Endothelial cell of umbilical vein (primary cell): ENCODE measurements around the gene SGCD. TPM values are rescaled to one million over a fixed set of nuclear protein-coding genes. Genes with fewer than 3 reads are reported as not detected.

Source experiments
- BruUV-seq: library from RNA; stranded (reverse); fragments of 400-500 nt; replicated peaks from 2 replicates; lab custom pipeline; 2021; lab: Mats Ljungman, UMichigan
- CTCF ChIA-PET: fragments of 300-600, 350-600 bp; sonication (Branson Sonifier 250); formaldehyde crosslinking; loops from one replicate; lab custom pipeline; 2021; ENCODE audit warnings: antibody characterized with exemption, inconsistent platforms; lab: Charles Lee
- POLR2A ChIA-PET: fragments of 300-600, 350-600 bp; sonication (Branson Sonifier 250); formaldehyde crosslinking; loops from one replicate; lab custom pipeline; 2021; ENCODE audit warnings: antibody characterized with exemption, inconsistent platforms; lab: Charles Lee
- DNase-seq: peaks from one replicate; pipeline ENCODE4 v3.0.0-alpha.2; 2011; ENCODE audit warnings: low read depth, low spot score
- FAIRE-seq: peaks from 2 replicates; lab custom pipeline; 2011; peaks lifted over from hg19 to GRCh38; lab: Jason Lieb, UNC
- H2AFZ ChIP-seq: 2 replicates; pipeline ENCODE4 v1.6.0; 2012; ENCODE audit warnings: low read depth, low read length, control low read depth, inconsistent platforms
- H3K27ac ChIP-seq: 2 replicates; pipeline ENCODE4 v1.5.1; 2011; ENCODE audit warnings: low read depth, mild to moderate bottlenecking, control low read depth, low read length, moderate library complexity; ENCODE audit not compliant: insufficient read depth
- H3K27me3 ChIP-seq, 2 experiments: 2 replicates each; pipeline versions ENCODE4 v1.6.0 to v1.6.1; 2011; ENCODE audit warnings: low read length in 2 of 2, mixed read lengths in 1 of 2; ENCODE audit not compliant: control insufficient read depth in 2 of 2, insufficient read depth in 2 of 2
- H3K36me3 ChIP-seq, 2 experiments: 2 replicates in 1 of 2; 3 replicates in 1 of 2; pipeline ENCODE4 v1.5.1; 2011; ENCODE audit warnings: low read length in 2 of 2, mild to moderate bottlenecking in 1 of 2, moderate library complexity in 1 of 2; ENCODE audit not compliant: control insufficient read depth in 2 of 2, insufficient read depth in 2 of 2; ENCODE audit errors: extremely low read depth in 1 of 2
- H3K4me1 ChIP-seq: 3 replicates; pipeline ENCODE4 v1.5.1; 2011; ENCODE audit warnings: mild to moderate bottlenecking, low read length; ENCODE audit not compliant: control insufficient read depth, insufficient read depth; ENCODE audit errors: extremely low read depth
- H3K4me2 ChIP-seq: 2 replicates; pipeline ENCODE4 v1.6.1; 2011; ENCODE audit warnings: low read length, control low read depth, mixed read lengths; ENCODE audit not compliant: insufficient read depth
- H3K4me3 ChIP-seq, 3 experiments: fragments of 200-600 bp in 1 of 3; sonication (generic), shearing (Covaris generic) in 1 of 3; replicated peaks in 1 of 3; 2 replicates each; pipeline ENCODE4 v1.5.1; 2011 to 2016; ENCODE audit warnings: control low read depth in 3 of 3, low read length in 3 of 3, mild to moderate bottlenecking in 2 of 3, inconsistent platforms in 1 of 3, low read depth in 1 of 3, moderate library complexity in 1 of 3; ENCODE audit not compliant: insufficient read depth in 1 of 3
- H3K79me2 ChIP-seq: 2 replicates; pipeline ENCODE4 v1.6.0; 2012; ENCODE audit warnings: low read length, inconsistent platforms; ENCODE audit not compliant: control insufficient read depth, insufficient read depth
- H3K9ac ChIP-seq: replicated peaks from 2 replicates; pipeline ENCODE3; 2011; ENCODE audit warnings: low read length, control low read depth; ENCODE audit not compliant: insufficient read depth; ENCODE audit errors: extremely low read depth
- H3K9me1 ChIP-seq: replicated peaks from 3 replicates; pipeline ENCODE4 v1.6.0; 2011; ENCODE audit warnings: mild to moderate bottlenecking, low read length; ENCODE audit not compliant: control insufficient read depth, insufficient read depth; ENCODE audit errors: extremely low read depth
- H3K9me3 ChIP-seq: replicated peaks from 2 replicates; pipeline ENCODE4 v1.5.1; 2012; ENCODE audit warnings: low read length, inconsistent platforms; ENCODE audit not compliant: control insufficient read depth, insufficient read depth
- H4K20me1 ChIP-seq: replicated peaks from 2 replicates; pipeline ENCODE3; 2011; ENCODE audit warnings: mild to moderate bottlenecking, low read length; ENCODE audit not compliant: control insufficient read depth, insufficient read depth; ENCODE audit errors: extremely low read depth
- EZH2 ChIP-seq: IDR thresholded peaks from 2 replicates; pipeline ENCODE4 v1.6.1; 2012; ENCODE audit warnings: borderline replicate concordance, low read depth, mild to moderate bottlenecking, moderate library complexity, low read length, inconsistent platforms; ENCODE audit not compliant: severe bottlenecking
- FOS ChIP-seq: IDR thresholded peaks from 2 replicates; pipeline ENCODE4 v1.6.1; 2011; ENCODE audit warnings: mild to moderate bottlenecking, low read length, moderate library complexity, borderline replicate concordance; ENCODE audit not compliant: insufficient read depth
- GATA2 ChIP-seq: IDR thresholded peaks from 2 replicates; pipeline ENCODE4 v1.7.0; 2011; ENCODE audit warnings: low read depth, mild to moderate bottlenecking, moderate library complexity, mixed read lengths, low read length; ENCODE audit not compliant: insufficient read length, insufficient read depth
- JUN ChIP-seq: IDR thresholded peaks from 2 replicates; pipeline ENCODE4 v1.6.1; 2011; ENCODE audit warnings: borderline replicate concordance, low read depth; ENCODE audit not compliant: insufficient read length, insufficient read depth
- MYC ChIP-seq: IDR thresholded peaks from one replicate; pipeline ENCODE4 v1.6.1; 2011; ENCODE audit warnings: mild to moderate bottlenecking, low read depth, low read length
- POLR2A ChIP-seq: IDR thresholded peaks from 2 replicates; pipeline ENCODE4 v1.6.1; 2012; ENCODE audit warnings: low read depth, mild to moderate bottlenecking, control low read depth, low read length
- POLR2AphosphoS5 ChIP-seq: IDR thresholded peaks from 2 replicates; pipeline ENCODE4 v1.6.1; 2012; ENCODE audit warnings: low read depth, mild to moderate bottlenecking, control low read depth, low read length, moderate library complexity; ENCODE audit not compliant: insufficient read depth
- dilution Hi-C: fragments of 300-500 bp; cut with MboI; formaldehyde crosslinking; loops from one replicate; pipeline ENCODE4 v1.15.0; 2019; ENCODE audit warnings: low sequenced_read_pairs; ENCODE audit not compliant: extremely low pct_ligation_motif_present
- intact Hi-C: fragments of 100-400 bp; cut with micrococcal nuclease; formaldehyde crosslinking; loops from one replicate; pipeline ENCODE4 v1.10.0; 2022
- polyA plus RNA-seq, 4 experiments: library from polyadenylated mRNA; depleted of rRNA in 3 of 4; stranded (reverse) in 3 of 4; unstranded in 1 of 4; fragments of >200 nt; gene quantifications; 2 replicates each; pipeline versions ENCODE4 v1.2.1 to v1.2.3, GENCODE V29; 2011 to 2012; ENCODE audit warnings: missing spikeins in 1 of 4
- total RNA-seq: library from RNA; stranded (reverse); gene quantifications from 2 replicates; pipeline ENCODE4 v1.2.3, GENCODE V29; 2021
- TF ChIP-seq, protein P1 (sequence below), 2 donors: IDR thresholded peaks; 1 replicate in 1 of 2; 2 replicates in 1 of 2; pipeline ENCODE4 v1.5.1; 2011; ENCODE audit warnings: low read length in 2 of 2, mild to moderate bottlenecking in 2 of 2, moderate library complexity in 2 of 2, control low read depth in 1 of 2, inconsistent platforms in 1 of 2, low read depth in 1 of 2; ENCODE audit not compliant: insufficient read depth in 1 of 2; ENCODE audit errors: extremely low read depth in 1 of 2
- TF ChIP-seq, protein P2 (sequence below): IDR thresholded peaks from 2 replicates; pipeline ENCODE4 v1.6.1; 2011; ENCODE audit not compliant: insufficient read depth, insufficient read length

Gene SGCD
- total and polyA plus RNA-seq, 2 donors (not counting 3 experiments of a cell fraction or from before 2014, with no cell fraction given), result not detected

DNA sequence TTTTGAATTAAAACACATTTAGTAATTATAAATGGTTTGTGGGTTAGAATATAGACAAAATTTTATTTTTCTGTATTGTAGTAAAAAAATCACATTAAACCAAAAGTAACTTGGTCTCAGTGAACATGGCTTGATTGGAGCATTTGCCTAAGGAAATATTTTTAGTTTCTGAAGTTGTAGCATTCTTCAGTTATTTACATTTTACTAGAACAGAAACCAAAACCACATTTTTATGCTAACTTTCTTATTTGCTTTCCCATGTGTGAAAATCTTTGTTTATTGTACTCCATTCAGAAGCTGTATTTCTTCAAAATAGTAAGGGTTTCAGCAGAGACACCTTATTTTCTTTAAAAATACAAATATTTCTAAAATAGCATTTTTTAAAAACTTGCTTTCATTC lies 129.9 kb downstream of the SGCD start:
- FAIRE-seq (no peak), DNase-seq (no peak)
- Histone ChIP-seq H3K27ac (no peak overlapping the region), H3K9me1 (no peaks in the 10 kb centered on the region), H3K27me3 (no peaks in the 10 kb centered on the region), H3K4me3 (no peak overlapping the region), H3K79me2 (no peaks in the 10 kb centered on the region), H3K9ac (no peak overlapping the region), H3K9me3 (no peaks in the 10 kb centered on the region), H3K4me1 (no peaks in the 10 kb centered on the region), H4K20me1 (no peaks in the 10 kb centered on the region), H3K36me3 (no peaks in the 10 kb centered on the region), H2AFZ (no peak overlapping the region), H3K4me2 (no peak overlapping the region)
- TF ChIP-seq POLR2A (no peak), GATA2 (no peak), MYC (no peak), FOS (no peak)
- BruUV-seq, result no TSS peak
- ChIA-PET POLR2A (no interaction called here), CTCF (no interaction called here)
- intact Hi-C loops (no loop called here), dilution Hi-C loops (no loop called here)

DNA sequence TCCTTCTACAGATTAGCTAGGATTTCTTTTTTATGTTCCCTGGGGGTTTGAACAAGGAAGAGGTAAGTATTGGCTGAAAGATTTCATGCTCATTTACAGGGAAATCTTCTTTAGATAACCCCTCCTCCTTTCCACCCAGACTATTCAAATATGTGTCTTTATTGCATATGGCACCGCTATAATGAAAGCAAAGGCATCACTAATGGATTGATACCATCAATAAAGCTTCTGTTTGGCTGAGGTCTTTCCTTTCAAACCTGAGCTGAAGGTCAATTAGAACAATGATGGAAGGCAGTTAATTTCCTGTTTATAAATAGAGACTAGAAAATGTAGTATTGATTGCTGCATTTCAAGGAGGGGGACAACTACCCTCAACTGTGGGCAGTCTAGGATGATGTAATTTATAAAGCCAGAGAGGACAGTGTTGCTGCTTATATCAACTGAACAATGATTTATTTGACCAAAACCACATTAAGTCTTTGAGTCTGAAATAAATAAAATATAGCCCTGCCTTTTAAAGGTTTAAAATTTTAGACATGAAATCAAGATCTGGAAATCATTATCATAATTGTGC lies 132.9 kb downstream of the SGCD start:
- TF ChIP-seq POLR2A (no peak), EZH2 (no peak), FOS (no peak), POLR2AphosphoS5 (no peak), MYC (no peak), JUN (no peak), GATA2 (no peak)
- TF ChIP-seq, protein P1, sequence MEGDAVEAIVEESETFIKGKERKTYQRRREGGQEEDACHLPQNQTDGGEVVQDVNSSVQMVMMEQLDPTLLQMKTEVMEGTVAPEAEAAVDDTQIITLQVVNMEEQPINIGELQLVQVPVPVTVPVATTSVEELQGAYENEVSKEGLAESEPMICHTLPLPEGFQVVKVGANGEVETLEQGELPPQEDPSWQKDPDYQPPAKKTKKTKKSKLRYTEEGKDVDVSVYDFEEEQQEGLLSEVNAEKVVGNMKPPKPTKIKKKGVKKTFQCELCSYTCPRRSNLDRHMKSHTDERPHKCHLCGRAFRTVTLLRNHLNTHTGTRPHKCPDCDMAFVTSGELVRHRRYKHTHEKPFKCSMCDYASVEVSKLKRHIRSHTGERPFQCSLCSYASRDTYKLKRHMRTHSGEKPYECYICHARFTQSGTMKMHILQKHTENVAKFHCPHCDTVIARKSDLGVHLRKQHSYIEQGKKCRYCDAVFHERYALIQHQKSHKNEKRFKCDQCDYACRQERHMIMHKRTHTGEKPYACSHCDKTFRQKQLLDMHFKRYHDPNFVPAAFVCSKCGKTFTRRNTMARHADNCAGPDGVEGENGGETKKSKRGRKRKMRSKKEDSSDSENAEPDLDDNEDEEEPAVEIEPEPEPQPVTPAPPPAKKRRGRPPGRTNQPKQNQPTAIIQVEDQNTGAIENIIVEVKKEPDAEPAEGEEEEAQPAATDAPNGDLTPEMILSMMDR (IDR thresholded peaks at IDR 0.05; ENCODE audit: extremely low read depth in 1 of 2, insufficient read depth in 1 of 2, low read depth in 1 of 2, low read length in 2 of 2), result no peak
- TF ChIP-seq, protein P2, sequence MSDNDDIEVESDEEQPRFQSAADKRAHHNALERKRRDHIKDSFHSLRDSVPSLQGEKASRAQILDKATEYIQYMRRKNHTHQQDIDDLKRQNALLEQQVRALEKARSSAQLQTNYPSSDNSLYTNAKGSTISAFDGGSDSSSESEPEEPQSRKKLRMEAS, result no peak
- H3K4me3 ChIP-seq, result no peak overlapping the region
- H3K79me2 ChIP-seq, result no peaks in the 10 kb centered on the region
- H3K27ac ChIP-seq, result no peak overlapping the region
- intact Hi-C loops (no loop called here), dilution Hi-C loops (no loop called here)
- no peak overlapping the region for H2AFZ ChIP-seq
- CTCF ChIA-PET, result no interaction called here
- H3K9me3 ChIP-seq, result no peaks in the 10 kb centered on the region
- no peak overlapping the region for H3K4me2 ChIP-seq
- no TSS peak for BruUV-seq
- H3K4me1 ChIP-seq, result no peaks in the 10 kb centered on the region
- no peaks in the 10 kb centered on the region for H3K9me1 ChIP-seq
- no peaks in the 10 kb centered on the region for H3K36me3 ChIP-seq
- no peak overlapping the region for H3K9ac ChIP-seq
- DNase-seq (no peak), FAIRE-seq (no peak)
- no peaks in the 10 kb centered on the region for H3K27me3 ChIP-seq
- POLR2A ChIA-PET, result no interaction called here
- no peaks in the 10 kb centered on the region for H4K20me1 ChIP-seq
